WTC11 (cell line): ENCODE data around the gene XRCC1. TPM values are rescaled to one million over a fixed set of nuclear protein-coding genes. Genes with fewer than 3 reads are reported as not detected.

ENCODE experiments used
- ATAC-seq: fragments of 200-7000 bp; cut with Tn5 transposase; 2 replicates; pipeline ENCODE4 v1.10.0; 2021; ENCODE audit warnings: mild to moderate bottlenecking, moderate library complexity
- CTCF ChIA-PET: fragments of 300-600 bp; sonication (Branson Sonifier 250); formaldehyde crosslinking; loops from one replicate; lab custom pipeline; 2021; ENCODE audit warnings: antibody characterized with exemption; lab: Charles Lee
- POLR2A ChIA-PET: fragments of 350-600 bp; sonication (Branson Sonifier 250); formaldehyde crosslinking; loops from one replicate; lab custom pipeline; 2021; ENCODE audit warnings: antibody characterized with exemption; lab: Charles Lee
- DNase-seq: peaks from one replicate; pipeline ENCODE4 v3.0.0; 2021; ENCODE audit warnings: low spot score
- H3K27ac Mint-ChIP-seq: 2 replicates; pipeline ENCODE4 v1.8.0; 2021; ENCODE audit warnings: mixed read lengths
- H3K27me3 Mint-ChIP-seq: 2 replicates; pipeline ENCODE4 v1.8.0; 2021; ENCODE audit warnings: low read depth, mild to moderate bottlenecking, moderate library complexity, mixed read lengths
- H3K36me3 Mint-ChIP-seq: 2 replicates; pipeline ENCODE4 v1.8.0; 2021; ENCODE audit warnings: mixed read lengths
- H3K4me1 Mint-ChIP-seq: 2 replicates; pipeline ENCODE4 v1.8.0; 2022; ENCODE audit warnings: mixed read lengths
- H3K4me3 Mint-ChIP-seq: 2 replicates; pipeline ENCODE4 v1.8.0; 2021; ENCODE audit warnings: mild to moderate bottlenecking, moderate library complexity, mixed read lengths
- H3K9me3 Mint-ChIP-seq: 2 replicates; pipeline ENCODE4 v1.8.0; 2021; ENCODE audit warnings: mixed read lengths
- E2F5 ChIP-seq: sonication (generic); formaldehyde crosslinking; IDR thresholded peaks from 2 replicates; pipeline ENCODE4 v1.8.1; 2022; ENCODE audit warnings: mild to moderate bottlenecking, moderate library complexity, missing genetic modification reagents
- ELF4 ChIP-seq: sonication (generic); formaldehyde crosslinking; IDR thresholded peaks from 2 replicates; pipeline ENCODE4 v1.8.1; 2022; ENCODE audit warnings: low read depth, mild to moderate bottlenecking, moderate library complexity, missing genetic modification reagents
- ESRRA ChIP-seq: sonication (generic); formaldehyde crosslinking; IDR thresholded peaks from 2 replicates; pipeline ENCODE4 v1.8.1; 2022; ENCODE audit warnings: mild to moderate bottlenecking, missing genetic modification reagents, borderline replicate concordance
- PRDM15 ChIP-seq: sonication (generic); formaldehyde crosslinking; IDR thresholded peaks from 2 replicates; pipeline ENCODE4 v1.8.0; 2022; ENCODE audit warnings: missing genetic modification reagents
- SOX15 ChIP-seq: fragments of 250-450 bp; sonication (Bioruptor Pico); IDR thresholded peaks from 2 replicates; pipeline ENCODE4 v1.9.0; 2021; ENCODE audit warnings: mild to moderate bottlenecking
- SP1 ChIP-seq: sonication (generic); formaldehyde crosslinking; conservative IDR thresholded peaks from 2 replicates; pipeline ENCODE4 v1.8.1; 2022; ENCODE audit warnings: missing genetic modification reagents
- total RNA-seq: library from RNA; stranded (reverse); gene quantifications from 3 replicates; pipeline ENCODE4 v1.2.3, GENCODE V29; 2021
- TF ChIP-seq, protein P1 (sequence below): sonication (generic); formaldehyde crosslinking; IDR thresholded peaks from 2 replicates; pipeline ENCODE4 v1.8.1; 2022; ENCODE audit warnings: missing genetic modification reagents, borderline replicate concordance
- TF ChIP-seq, protein P2 (sequence below): sonication (generic); formaldehyde crosslinking; IDR thresholded peaks from 2 replicates; pipeline ENCODE4 v1.8.0; 2022; ENCODE audit warnings: mild to moderate bottlenecking, missing genetic modification reagents
- TF ChIP-seq, protein P3 (sequence below): sonication (generic); formaldehyde crosslinking; conservative IDR thresholded peaks from 2 replicates; pipeline ENCODE4 v1.8.1; 2023; ENCODE audit warnings: mild to moderate bottlenecking, low read depth, missing genetic modification reagents, moderate library complexity
- TF ChIP-seq, protein P4 (sequence below): sonication (generic); formaldehyde crosslinking; IDR thresholded peaks from 2 replicates; pipeline ENCODE4 v1.8.1; 2022; ENCODE audit warnings: low read depth, mild to moderate bottlenecking, moderate library complexity, missing genetic modification reagents, borderline replicate concordance
- TF ChIP-seq, protein P5 (sequence below): fragments of 250-450 bp; sonication (Bioruptor Pico); IDR thresholded peaks from 2 replicates; pipeline ENCODE4 v1.9.0; 2021; ENCODE audit warnings: mild to moderate bottlenecking, borderline replicate concordance

XRCC1 gene
- total RNA-seq, 1 experiment from 2014 or later: 48.3 TPM

DNA sequence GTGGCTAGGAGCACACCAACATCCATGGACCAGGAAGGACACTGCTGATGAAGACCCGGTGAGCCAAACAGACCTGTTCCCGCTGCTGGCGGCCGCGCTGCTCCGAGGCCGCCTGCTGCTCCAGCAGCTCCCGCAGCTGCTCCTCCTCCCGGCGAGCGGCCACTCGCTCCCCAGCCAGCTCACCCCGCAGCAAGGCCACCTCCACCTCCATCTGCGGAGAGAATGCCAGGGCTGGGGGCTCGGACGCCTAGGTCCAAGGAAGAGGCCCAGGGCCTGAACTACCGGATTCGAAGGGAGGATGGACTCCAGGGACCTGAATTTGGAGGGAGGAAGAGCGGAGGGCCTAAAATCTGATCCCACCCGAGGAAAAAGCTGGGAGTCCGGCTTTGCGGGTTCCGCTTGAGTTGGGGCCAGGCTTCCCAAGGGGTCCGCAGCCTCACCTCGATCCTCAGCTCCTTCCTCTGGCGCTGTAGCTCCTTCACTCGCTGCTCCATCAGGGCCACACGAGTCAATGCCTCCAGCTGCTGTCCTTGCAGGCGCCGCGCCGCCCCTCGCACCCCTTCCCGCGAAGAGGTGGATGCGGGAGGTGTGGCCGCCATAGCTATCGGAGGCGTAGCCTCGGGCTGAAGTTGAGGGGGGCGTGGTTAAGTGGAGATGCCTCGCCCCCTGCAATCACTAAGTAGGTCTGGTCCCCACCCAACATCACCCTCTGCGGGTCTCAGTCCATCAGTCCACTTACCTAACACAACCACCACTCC lies 73.5 kb downstream of the XRCC1 start:
- Mint-ChIP-seq H3K9me3 (no peaks in the 10 kb centered on the region), H3K27me3 (peaks cover 38% of the 10 kb centered on the region), H3K4me3 (peak overlapping the region; percentile 73), H3K36me3 (peaks cover under 1% of the 10 kb centered on the region; the same call in 1 of the 2 replicates), H3K27ac (no peak overlapping the region), H3K4me1 (peaks cover 21% of the 10 kb centered on the region)
- POLR2A ChIA-PET: interaction anchor here (0.6 to 1.6 kb wide), 5 partner anchors 18 to 1478 kb away, joined by 3 to 10 read pairs (median 6); no protein-coding TSS in a partner anchor
- TF ChIP-seq, protein P1, sequence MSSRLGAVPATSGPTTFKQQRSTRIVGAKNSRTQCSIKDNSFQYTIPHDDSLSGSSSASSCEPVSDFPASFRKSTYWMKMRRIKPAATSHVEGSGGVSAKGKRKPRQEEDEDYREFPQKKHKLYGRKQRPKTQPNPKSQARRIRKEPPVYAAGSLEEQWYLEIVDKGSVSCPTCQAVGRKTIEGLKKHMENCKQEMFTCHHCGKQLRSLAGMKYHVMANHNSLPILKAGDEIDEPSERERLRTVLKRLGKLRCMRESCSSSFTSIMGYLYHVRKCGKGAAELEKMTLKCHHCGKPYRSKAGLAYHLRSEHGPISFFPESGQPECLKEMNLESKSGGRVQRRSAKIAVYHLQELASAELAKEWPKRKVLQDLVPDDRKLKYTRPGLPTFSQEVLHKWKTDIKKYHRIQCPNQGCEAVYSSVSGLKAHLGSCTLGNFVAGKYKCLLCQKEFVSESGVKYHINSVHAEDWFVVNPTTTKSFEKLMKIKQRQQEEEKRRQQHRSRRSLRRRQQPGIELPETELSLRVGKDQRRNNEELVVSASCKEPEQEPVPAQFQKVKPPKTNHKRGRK (CRISPR knock-in tag): no peak
- TF ChIP-seq SP1 (peak; percentile 44; the same call in 1 of the 2 replicates), E2F5 (CRISPR knock-in tag) (0 out of 2 replicates have a peak, but pooled peaks have one; percentile 43)
- TF ChIP-seq, protein P2, sequence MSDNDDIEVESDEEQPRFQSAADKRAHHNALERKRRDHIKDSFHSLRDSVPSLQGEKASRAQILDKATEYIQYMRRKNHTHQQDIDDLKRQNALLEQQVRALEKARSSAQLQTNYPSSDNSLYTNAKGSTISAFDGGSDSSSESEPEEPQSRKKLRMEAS (CRISPR knock-in tag): 0 out of 2 replicates have a peak, but pooled peaks have one; percentile 17
- TF ChIP-seq, protein P3, sequence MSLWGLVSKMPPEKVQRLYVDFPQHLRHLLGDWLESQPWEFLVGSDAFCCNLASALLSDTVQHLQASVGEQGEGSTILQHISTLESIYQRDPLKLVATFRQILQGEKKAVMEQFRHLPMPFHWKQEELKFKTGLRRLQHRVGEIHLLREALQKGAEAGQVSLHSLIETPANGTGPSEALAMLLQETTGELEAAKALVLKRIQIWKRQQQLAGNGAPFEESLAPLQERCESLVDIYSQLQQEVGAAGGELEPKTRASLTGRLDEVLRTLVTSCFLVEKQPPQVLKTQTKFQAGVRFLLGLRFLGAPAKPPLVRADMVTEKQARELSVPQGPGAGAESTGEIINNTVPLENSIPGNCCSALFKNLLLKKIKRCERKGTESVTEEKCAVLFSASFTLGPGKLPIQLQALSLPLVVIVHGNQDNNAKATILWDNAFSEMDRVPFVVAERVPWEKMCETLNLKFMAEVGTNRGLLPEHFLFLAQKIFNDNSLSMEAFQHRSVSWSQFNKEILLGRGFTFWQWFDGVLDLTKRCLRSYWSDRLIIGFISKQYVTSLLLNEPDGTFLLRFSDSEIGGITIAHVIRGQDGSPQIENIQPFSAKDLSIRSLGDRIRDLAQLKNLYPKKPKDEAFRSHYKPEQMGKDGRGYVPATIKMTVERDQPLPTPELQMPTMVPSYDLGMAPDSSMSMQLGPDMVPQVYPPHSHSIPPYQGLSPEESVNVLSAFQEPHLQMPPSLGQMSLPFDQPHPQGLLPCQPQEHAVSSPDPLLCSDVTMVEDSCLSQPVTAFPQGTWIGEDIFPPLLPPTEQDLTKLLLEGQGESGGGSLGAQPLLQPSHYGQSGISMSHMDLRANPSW (CRISPR knock-in tag): no peak
- CTCF ChIA-PET: interaction anchor here (0.6 to 2.5 kb wide), 29 partner anchors 11 to 1709 kb away, joined by 3 to 48 read pairs (median 3); partner anchors contain the start of genes ETHE1, LYPD3 and ZNF575
- ATAC-seq (peak; percentile 52), DNase-seq (peak; percentile 84)

- ChIA-PET POLR2A (no interaction called here), CTCF (interaction anchor here (1.2 kb wide), 1 partner anchor 52 kb away, joined by 3 read pairs; no protein-coding TSS in a partner anchor)
- no peak overlapping the region for H3K4me3 Mint-ChIP-seq
- H3K36me3 Mint-ChIP-seq: peaks cover 4% of the 10 kb centered on the region; the same call in 1 of the 2 replicates
- DNase-seq: no peak
- H3K27me3 Mint-ChIP-seq: peaks cover 32% of the 10 kb centered on the region
- peaks cover 16% of the 10 kb centered on the region for H3K4me1 Mint-ChIP-seq
- H3K27ac Mint-ChIP-seq: peak overlapping the region; percentile 5
- ATAC-seq: no peak
- no peaks in the 10 kb centered on the region for H3K9me3 Mint-ChIP-seq
- TF ChIP-seq PRDM15 (no peak), ELF4 (no peak), SOX15 (CRISPR knock-in tag) (no peak), ESRRA (no peak)
- TF ChIP-seq, protein P4, sequence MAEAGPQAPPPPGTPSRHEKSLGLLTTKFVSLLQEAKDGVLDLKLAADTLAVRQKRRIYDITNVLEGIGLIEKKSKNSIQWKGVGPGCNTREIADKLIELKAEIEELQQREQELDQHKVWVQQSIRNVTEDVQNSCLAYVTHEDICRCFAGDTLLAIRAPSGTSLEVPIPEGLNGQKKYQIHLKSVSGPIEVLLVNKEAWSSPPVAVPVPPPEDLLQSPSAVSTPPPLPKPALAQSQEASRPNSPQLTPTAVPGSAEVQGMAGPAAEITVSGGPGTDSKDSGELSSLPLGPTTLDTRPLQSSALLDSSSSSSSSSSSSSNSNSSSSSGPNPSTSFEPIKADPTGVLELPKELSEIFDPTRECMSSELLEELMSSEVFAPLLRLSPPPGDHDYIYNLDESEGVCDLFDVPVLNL (CRISPR knock-in tag): no peak
- TF ChIP-seq, protein P3 (CRISPR knock-in tag): no peak
- TF ChIP-seq, protein P5, sequence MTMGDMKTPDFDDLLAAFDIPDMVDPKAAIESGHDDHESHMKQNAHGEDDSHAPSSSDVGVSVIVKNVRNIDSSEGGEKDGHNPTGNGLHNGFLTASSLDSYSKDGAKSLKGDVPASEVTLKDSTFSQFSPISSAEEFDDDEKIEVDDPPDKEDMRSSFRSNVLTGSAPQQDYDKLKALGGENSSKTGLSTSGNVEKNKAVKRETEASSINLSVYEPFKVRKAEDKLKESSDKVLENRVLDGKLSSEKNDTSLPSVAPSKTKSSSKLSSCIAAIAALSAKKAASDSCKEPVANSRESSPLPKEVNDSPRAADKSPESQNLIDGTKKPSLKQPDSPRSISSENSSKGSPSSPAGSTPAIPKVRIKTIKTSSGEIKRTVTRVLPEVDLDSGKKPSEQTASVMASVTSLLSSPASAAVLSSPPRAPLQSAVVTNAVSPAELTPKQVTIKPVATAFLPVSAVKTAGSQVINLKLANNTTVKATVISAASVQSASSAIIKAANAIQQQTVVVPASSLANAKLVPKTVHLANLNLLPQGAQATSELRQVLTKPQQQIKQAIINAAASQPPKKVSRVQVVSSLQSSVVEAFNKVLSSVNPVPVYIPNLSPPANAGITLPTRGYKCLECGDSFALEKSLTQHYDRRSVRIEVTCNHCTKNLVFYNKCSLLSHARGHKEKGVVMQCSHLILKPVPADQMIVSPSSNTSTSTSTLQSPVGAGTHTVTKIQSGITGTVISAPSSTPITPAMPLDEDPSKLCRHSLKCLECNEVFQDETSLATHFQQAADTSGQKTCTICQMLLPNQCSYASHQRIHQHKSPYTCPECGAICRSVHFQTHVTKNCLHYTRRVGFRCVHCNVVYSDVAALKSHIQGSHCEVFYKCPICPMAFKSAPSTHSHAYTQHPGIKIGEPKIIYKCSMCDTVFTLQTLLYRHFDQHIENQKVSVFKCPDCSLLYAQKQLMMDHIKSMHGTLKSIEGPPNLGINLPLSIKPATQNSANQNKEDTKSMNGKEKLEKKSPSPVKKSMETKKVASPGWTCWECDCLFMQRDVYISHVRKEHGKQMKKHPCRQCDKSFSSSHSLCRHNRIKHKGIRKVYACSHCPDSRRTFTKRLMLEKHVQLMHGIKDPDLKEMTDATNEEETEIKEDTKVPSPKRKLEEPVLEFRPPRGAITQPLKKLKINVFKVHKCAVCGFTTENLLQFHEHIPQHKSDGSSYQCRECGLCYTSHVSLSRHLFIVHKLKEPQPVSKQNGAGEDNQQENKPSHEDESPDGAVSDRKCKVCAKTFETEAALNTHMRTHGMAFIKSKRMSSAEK (CRISPR knock-in tag): no peak
These were observed 76.3 kb downstream of the XRCC1 start for GRCh38 chr19:43499042-43499441.
